ENCODE results near the gene GALNT17.

GRCh38 chr7:71221549-71221948, 89.6 kb downstream of the GALNT17 start:
- TF ChIP-seq FOXA1 (IDR thresholded peaks at IDR 0.05) (no peak), NFRKB (IDR thresholded peaks at IDR 0.05) (no peak), TARDBP (IDR thresholded peaks at IDR 0.05) (no peak), LEF1 (IDR thresholded peaks at IDR 0.05; ENCODE audit: borderline replicate concordance) (no peak)
